Lung (tissue), 12 donors: ENCODE results near the gene EPG5. TPM values are rescaled to one million over a fixed set of nuclear protein-coding genes. Genes with fewer than 3 reads are reported as not detected.

Source experiments
- ATAC-seq: fragments of 200-7000 bp; cut with Tn5 transposase; one replicate; pipeline ENCODE4 v1.9.1; 2020; ENCODE audit warnings: moderate number of reproducible peaks; ENCODE audit not compliant: insufficient read depth, low FRiP score
- DNase-seq, 3 donors: peaks; one replicate each; pipeline ENCODE4 v3.0.0-alpha.2; 2013 to 2017
- H3K27ac ChIP-seq, 2 donors: one replicate each; pipeline ENCODE4 v1.5.1; 2013; ENCODE audit warnings: mild to moderate bottlenecking in 2 of 2, moderate library complexity in 2 of 2, control low read depth in 1 of 2, inconsistent platforms in 1 of 2, low read depth in 1 of 2, low read length in 1 of 2
- H3K27me3 ChIP-seq, 3 donors: one replicate each; pipeline ENCODE4 v1.5.1; 2013; ENCODE audit warnings: low read length in 2 of 3; ENCODE audit not compliant: control insufficient read depth in 3 of 3, insufficient read depth in 3 of 3
- H3K36me3 ChIP-seq, 4 donors: one replicate each; pipeline ENCODE4 v1.5.1; 2013; ENCODE audit warnings: low read length in 4 of 4, mild to moderate bottlenecking in 1 of 4, moderate library complexity in 1 of 4; ENCODE audit not compliant: control insufficient read depth in 4 of 4, insufficient read depth in 4 of 4
- H3K4me1 ChIP-seq, 5 donors: one replicate each; pipeline ENCODE4 v1.5.1; 2013; ENCODE audit warnings: low read length in 5 of 5, mild to moderate bottlenecking in 2 of 5, moderate library complexity in 1 of 5; ENCODE audit not compliant: control insufficient read depth in 5 of 5, insufficient read depth in 5 of 5
- H3K4me3 ChIP-seq: one replicate; pipeline ENCODE4 v1.5.1; 2013; ENCODE audit warnings: mild to moderate bottlenecking, control low read depth, moderate library complexity
- H3K9ac ChIP-seq, 2 donors: one replicate each; pipeline ENCODE4 v1.5.1; 2013; ENCODE audit warnings: low read length in 2 of 2, control low read depth in 1 of 2; ENCODE audit not compliant: insufficient read depth in 1 of 2
- H3K9me3 ChIP-seq, 4 donors: one replicate each; pipeline ENCODE4 v1.5.1; 2013; ENCODE audit warnings: low read length in 3 of 4, mild to moderate bottlenecking in 1 of 4, moderate library complexity in 1 of 4; ENCODE audit not compliant: control insufficient read depth in 4 of 4, insufficient read depth in 3 of 4
- WGBS, 2 donors: extraction: QIAGEN DNeasy Blood & Tissue Kit; methylation state at CpG; one replicate each; pipeline ENCODE4 v1.1.7; 2013; 5-methylcytosine and 5-hydroxymethylcytosine counted together
- polyA plus RNA-seq, 2 donors: library from polyadenylated mRNA; stranded (reverse); fragments of 200-250 nt; gene quantifications; one replicate each; pipeline ENCODE4 v1.2.1, GENCODE V29; 2013
- total RNA-seq, 2 donors: library from RNA; depleted of rRNA in 1 of 2; stranded (reverse); fragments of >200 nt in 1 of 2; gene quantifications; one replicate each; pipeline ENCODE4 v1.2.1, GENCODE V29; 2014 to 2021
- TF ChIP-seq, protein P1 (sequence below): IDR thresholded peaks from 2 replicates; pipeline ENCODE4 v1.5.1; 2012; ENCODE audit warnings: mild to moderate bottlenecking; ENCODE audit errors: control extremely low read depth, extremely low read depth
- donor health status: control.
- donor health status: control.
- donor health status: Bipolar disorder and iron deficiency.
- donor health status: healthy.
- donor health status: DM: yes; HTN: yes; CAD: no.

EPG5 gene
- total and polyA plus RNA-seq, 4 donors, result 7.0 to 64.5 (median 20.9) TPM

DNA sequence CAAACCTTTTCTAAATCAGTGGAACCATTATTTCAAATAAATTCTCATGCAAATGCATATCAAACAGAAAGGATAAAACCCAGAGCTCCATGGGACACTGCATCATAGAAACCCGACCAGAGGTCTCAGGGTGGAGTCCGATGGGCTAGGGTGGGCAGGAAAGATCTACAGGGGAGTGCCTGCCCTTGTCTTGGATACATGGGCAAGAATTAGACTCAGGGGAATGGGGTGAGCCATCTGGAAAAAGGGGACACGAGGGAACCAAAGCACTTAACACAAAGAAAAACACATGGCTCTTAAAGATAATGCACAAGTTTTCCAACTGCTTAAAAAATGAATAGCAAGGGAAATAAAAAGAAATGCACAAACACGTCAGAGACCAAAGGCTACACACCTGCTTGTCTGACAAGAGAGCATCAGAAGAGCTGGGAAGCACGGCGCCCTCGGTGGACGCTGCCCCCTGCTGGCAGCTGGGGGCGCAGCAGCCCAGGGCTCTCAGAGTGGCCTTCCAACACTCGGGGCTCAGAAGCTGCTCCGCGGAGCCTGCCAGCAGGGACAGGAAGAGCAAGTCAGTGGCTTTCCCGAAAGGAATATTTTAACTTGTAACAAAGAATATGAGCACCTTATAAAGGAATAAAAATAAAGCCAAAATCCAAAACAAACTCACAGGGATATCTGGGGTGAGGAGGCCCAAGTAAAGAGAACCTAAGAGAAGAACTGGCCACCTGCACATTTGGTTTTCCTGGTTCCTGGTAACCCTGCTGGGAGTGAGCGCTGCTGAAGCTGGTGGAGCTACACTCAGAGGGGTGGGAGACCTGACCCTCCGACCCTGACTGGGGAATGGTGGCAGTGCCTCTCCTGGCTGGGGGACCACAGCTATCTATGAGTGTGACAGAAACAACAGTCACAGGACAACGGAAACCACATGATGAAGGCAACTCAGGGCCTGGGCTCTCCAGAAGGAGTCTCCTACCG, 87.2 kb downstream of the EPG5 start:
- WGBS, 2 donors, result 37 to 39% methylated on average over 17 of the region's 17 CpGs
- Histone ChIP-seq H3K4me3 (no peak overlapping the region), H3K4me1 (peaks cover 0 to 1% (median 0%) of the 10 kb centered on the region in 5 donors), H3K9ac (no peak overlapping the region), H3K27me3 (no peaks in the 10 kb centered on the region), H3K9me3 (no peaks in the 10 kb centered on the region), H3K36me3 (peaks cover 15 to 28% (median 19%) of the 10 kb centered on the region in 4 donors), H3K27ac (no peak overlapping the region)
- TF ChIP-seq, protein P1, sequence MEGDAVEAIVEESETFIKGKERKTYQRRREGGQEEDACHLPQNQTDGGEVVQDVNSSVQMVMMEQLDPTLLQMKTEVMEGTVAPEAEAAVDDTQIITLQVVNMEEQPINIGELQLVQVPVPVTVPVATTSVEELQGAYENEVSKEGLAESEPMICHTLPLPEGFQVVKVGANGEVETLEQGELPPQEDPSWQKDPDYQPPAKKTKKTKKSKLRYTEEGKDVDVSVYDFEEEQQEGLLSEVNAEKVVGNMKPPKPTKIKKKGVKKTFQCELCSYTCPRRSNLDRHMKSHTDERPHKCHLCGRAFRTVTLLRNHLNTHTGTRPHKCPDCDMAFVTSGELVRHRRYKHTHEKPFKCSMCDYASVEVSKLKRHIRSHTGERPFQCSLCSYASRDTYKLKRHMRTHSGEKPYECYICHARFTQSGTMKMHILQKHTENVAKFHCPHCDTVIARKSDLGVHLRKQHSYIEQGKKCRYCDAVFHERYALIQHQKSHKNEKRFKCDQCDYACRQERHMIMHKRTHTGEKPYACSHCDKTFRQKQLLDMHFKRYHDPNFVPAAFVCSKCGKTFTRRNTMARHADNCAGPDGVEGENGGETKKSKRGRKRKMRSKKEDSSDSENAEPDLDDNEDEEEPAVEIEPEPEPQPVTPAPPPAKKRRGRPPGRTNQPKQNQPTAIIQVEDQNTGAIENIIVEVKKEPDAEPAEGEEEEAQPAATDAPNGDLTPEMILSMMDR, result peak; percentile 88
- ATAC-seq (peak; percentile 91), DNase-seq (peak; percentile 68 to 80 (median 79))

DNA sequence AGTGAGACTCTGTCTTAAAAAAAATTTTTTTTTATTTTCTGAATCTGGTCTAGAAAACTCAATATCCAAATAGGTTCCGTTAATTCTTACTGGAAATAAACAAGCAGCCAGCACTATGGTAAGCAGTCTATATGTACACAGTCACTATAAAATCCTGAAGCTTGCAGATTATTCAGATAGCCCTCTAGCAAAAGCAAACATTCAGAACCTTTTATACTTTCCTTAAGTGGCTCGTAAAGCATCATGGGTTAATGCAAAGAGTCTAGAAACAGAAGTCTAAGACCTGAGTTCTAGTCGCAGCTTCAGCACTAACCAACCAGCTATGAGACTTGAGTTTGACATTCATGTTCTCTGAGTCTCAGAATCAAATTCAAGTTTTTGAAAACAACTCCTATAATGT, 89.7 kb downstream of the EPG5 start:
- peaks cover 10 to 32% (median 22%) of the 10 kb centered on the region in 4 donors for H3K36me3 ChIP-seq
- H3K9ac ChIP-seq, result no peak overlapping the region
- TF ChIP-seq, protein P1, result no peak
- DNase-seq (no peak), ATAC-seq (no peak)
- H3K27ac ChIP-seq, result no peak overlapping the region
- H3K4me1 ChIP-seq, result peaks cover 0 to 1% (median 0%) of the 10 kb centered on the region in 5 donors
- 91 to 98% methylated on average over 3 of the region's 3 CpGs for WGBS, 2 donors
- no peaks in the 10 kb centered on the region for H3K9me3 ChIP-seq
- no peaks in the 10 kb centered on the region for H3K27me3 ChIP-seq
- no peak overlapping the region for H3K4me3 ChIP-seq

DNA sequence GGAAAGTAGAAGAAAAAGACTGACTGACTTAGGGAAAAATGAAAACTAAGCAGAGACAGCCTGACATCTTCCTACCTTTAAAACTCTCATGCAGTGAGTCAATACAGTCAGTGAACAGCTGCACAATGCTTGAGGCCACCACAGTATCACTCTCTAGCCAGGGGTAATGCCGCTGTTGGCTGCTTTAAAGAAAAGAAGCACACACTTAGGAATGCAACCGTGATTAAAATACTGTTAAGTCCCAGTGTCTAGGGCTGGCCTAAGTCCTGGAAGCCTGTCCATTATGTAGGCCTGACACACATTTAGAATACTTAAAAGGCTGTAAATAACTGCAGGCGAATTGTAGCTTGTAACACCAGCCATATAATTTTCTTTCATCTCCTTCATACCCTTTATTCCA, 91.0 kb downstream of the EPG5 start:
- WGBS, 2 donors, result 95 to 97% methylated on average over 3 of the region's 3 CpGs
- no peaks in the 10 kb centered on the region for H3K27me3 ChIP-seq
- ATAC-seq (no peak), DNase-seq (no peak)
- no peaks in the 10 kb centered on the region for H3K9me3 ChIP-seq
- H3K36me3 ChIP-seq, result peaks cover 10 to 28% (median 22%) of the 10 kb centered on the region in 4 donors
- peaks cover 0 to 1% (median 0%) of the 10 kb centered on the region in 5 donors for H3K4me1 ChIP-seq
- TF ChIP-seq, protein P1, result no peak
- no peak overlapping the region for H3K4me3 ChIP-seq
- no peak overlapping the region for H3K27ac ChIP-seq
- H3K9ac ChIP-seq, result no peak overlapping the region
